NCI-H524 (cell line): ENCODE results near the gene ZNF101.

Experiments used
- DNase-seq, 2 experiments: peaks; one replicate each; lab custom pipeline; 2025; lab: John Stamatoyannopoulos, UW

The ZNF101 gene

DNA sequence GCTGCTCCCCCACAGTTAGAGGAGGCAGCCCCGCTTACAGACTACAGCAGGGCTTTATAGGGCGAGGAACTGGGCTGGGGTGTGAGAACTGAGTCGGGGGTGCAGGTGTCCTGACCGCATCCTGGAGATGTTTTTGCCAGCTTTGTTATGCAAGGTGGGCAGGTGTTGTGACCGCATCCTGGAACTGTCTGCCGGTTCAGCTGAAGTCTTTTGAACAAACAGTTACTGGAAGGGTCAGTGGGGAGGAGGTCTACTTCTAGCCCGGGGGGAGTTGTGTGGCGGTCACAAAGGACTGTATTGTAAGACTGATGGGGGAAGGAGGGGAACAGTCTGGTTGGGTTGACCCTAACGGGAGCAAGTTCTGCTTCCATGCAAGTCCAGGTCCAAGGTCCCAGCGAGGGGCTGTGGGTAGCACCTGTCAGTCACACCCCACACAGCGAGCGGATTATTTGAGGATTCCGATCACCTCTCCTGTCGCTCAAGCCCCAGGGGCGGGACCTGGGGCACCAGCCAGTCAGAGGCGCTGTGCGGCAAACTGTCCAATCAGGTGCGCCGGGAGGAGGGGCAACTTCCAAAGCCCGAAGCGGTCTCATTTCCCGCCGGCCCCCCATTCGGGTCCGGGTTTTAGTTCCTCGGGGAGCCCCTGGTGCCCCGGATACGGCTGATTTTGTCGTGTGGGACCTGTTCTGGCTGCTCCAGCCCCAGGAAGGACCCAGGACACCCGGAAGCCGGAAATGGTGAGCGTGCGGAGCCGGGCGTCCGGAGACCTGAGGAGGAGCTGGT is at the start of gene ZNF101:
ZNF101 (plus strand) TSS at position 610 of the 783 bp plus-strand sequence; CDS start at position 735, 125 bp downstream.
- peak; percentile 88 to 98 for DNase-seq

DNA sequence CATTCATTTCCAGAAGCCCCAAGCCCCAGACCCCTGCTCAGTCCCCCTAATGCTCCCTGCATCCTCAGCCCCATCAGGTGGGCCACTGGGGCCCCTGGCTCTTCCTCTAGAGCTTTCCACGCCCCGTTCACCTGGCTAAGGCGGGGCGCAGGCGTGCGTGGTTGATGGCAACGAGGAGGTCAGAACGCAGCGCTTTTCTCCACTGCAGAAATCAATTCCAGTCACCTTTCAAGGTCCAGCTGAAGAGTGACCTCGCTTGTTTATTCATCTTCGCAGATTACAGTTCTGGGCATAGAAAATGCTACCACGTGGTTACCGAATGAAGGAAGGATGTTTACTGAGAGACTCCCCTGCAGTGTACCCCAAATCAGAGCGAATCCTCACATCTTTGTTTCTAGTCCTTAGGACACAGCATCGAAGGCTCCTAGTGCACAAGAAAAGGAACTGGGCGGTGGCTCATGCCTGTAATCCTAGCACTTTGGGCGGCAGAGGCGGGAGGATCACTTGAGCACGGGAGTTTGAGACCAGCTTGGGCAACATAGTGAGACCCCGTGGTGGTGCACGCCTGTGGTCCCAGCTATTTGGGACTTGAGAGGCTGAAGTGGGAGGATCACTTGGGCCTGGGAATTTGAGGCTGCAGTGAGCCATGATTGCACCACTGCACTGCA is 49.3 kb upstream of the ZNF101 start:
- no peak for DNase-seq

DNA sequence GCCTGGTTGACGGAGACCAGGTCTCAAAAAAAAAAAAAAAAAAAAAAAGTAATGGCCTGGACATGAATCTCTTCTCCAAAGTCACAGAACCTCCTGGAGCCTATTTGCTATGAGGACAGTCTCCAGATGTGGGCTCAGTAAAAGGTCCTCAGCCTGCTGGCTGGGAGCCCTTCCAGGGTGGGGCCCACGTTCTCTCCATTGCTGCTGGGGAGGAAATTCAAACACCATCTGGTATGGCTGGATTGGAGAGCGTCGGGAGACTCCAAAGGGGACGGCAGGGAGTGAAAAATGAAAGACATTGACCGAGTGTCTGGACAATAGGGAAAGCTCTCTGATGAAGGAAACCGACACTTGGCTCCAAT is 48.8 kb upstream of the ZNF101 start:
- no peak for DNase-seq

DNA sequence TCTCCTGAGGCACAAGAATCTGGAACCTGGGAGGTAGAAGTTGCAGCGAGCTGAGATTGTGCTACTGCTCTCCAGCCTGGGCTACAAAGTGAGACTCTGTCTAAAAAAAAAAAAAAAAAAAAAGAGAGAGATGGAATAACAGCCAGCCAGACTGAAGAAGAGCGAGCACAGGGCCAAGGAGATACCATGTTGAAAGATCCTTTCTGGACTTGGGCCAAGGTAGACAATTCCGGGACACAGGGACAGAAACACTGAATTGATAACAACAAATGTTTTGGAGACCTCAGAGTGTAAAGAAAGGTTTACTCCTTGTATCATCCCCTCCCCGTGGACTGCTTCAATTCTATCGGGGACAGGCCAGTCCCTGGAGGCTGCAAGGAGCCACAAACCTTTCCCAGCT is 45.3 kb upstream of the ZNF101 start:
- DNase-seq = no peak

DNA sequence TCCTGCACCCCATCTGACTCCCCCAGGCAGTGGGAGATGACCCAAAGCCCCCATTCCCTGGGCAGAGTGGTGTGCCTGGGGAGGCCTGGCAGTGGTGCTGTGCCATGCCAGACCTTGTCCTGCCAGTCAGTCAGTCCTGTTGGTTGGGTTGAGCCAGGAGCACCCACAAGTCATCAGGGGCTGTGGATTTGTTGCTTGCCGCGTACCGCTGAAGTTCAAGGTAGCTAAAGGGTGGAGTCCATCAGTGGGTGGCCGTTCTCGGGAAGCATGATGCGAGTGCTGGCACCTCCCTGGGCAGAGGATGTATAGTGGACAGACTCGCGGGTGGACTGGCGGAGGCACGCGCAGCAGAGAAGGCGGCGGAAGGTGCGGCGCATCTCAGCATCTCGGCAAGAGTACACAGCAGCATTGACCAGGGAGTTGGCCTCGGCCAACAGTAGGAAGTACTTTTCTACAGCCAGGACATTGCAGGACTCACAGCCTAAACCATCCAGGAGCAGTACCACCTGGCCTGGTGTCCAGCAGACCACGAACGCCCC is 44.5 kb upstream of the ZNF101 start:
- no peak for DNase-seq

GRCh38 chr19:19626516-19627472 is 41.8 kb upstream of the ZNF101 start:
- no peak for DNase-seq

DNA sequence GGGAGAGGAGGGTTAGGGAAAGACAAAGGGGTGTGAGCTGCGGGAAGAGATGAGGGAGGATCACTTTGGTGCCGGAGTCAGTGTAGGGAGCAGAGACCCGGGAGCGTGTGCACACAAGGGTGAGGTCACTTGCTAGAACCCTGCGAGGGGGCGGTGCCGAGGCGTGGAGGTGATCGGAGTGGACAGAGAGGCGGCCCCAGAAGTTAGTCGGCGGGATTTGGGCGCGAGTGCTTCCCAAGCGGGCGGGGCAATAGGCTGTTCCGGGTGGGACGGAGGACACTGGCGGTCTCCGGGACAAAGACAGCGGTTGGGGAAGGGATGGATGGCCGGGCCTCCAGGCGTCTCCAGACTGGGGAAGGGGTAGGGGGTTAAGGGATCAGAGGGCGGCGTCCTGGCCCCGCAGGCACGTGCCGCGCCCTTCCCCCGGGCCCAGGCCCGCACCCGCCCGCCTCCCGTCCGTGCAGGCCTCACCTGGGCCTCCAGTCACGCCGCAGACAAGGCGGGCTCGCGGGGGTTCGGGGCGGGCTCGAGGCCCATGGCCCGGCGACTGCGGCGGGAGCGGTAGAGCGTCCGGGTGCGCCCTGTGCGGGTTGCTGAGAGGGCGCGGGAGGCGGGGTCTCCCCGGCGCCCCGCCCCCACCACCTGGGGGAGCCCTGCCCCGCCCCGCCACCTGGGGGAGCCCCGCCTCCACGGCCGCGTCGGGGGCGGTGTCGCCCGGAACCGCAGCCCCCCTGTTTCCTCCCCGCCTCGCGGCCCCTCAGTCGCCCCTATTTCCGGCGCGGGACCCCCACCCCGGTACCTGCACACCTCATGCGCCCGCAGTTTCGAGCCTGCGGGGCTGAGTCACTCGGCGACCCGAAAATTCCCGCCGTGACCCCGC is 40.8 kb upstream of the ZNF101 start, which contains the start of gene LPAR2:
LPAR2 (minus strand) TSS at position 600 of the 880 bp plus-strand sequence. CDS start 945 bp downstream, outside the sequence.
- DNase-seq = peak in 1 of 2 experiments; percentile 23

GRCh38 chr19:19628501-19629134 is 40.0 kb upstream of the ZNF101 start:
- DNase-seq = peak in 1 of 2 experiments; percentile 40

DNA sequence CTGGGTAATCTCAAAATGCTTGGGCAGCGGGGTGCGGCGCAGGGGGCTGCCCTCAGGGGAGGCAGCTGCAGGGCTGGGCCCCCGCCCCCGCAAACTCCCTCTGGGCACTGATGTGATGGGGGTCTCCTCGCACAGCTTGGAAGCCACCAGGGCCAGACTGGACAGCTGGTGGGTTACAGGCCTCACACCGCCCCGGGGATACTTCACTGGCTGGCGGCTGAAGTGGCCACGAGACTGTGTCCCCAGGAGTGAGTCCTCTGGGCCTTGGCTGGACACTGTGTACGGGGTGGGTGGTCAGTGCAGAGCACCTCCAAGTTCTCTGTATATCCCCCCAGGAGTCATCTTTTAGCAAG is 38.6 kb upstream of the ZNF101 start:
- no peak for DNase-seq

GRCh38 chr19:19630426-19630825 is 38.2 kb upstream of the ZNF101 start:
- DNase-seq = no peak

- no peak for DNase-seq
Observed at GRCh38 chr19:19631346-19631745, 37.3 kb upstream of the ZNF101 start.

- no peak for DNase-seq
Observed at GRCh38 chr19:19632661-19633060, 36.0 kb upstream of the ZNF101 start.

DNA sequence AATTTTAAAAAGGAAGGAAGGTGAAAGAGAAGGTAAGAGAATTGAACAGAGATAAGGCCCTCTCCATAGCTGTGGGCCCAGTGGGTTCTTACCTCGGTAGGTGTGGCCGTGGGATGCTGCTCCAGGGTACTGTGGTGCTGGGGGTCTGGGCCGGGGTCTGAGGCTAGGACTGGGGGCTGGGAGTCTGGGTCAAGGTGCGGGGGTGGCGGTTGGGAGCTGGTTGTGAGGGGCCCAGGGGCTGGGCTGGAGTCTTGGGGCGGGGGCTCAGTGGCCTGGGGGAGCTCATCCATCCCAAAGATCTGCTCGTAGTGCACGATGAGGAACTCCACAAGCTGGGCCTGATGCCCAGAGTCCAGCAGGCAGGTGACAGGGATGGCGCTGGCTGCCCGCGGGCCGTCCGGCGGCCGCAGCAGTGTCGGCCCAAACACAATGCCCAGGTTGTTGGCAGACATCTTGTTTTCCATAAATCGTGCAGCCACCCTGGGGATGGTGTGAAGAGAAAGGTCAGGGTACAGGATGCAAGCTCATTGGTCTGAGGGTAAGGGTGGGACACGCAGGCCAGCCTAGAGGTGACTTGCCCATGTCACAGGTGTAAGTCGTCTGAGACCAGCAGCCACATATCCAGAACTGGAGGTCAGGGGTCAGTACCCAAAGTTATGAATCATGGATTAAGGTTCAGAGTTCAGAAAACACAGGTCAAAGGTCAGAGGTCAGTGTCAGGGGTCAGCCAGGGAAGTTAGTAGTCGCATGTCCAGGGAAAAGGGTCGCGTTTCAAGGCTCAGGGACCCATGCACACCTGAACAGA is 34.7 kb upstream of the ZNF101 start:
- DNase-seq = no peak

DNA sequence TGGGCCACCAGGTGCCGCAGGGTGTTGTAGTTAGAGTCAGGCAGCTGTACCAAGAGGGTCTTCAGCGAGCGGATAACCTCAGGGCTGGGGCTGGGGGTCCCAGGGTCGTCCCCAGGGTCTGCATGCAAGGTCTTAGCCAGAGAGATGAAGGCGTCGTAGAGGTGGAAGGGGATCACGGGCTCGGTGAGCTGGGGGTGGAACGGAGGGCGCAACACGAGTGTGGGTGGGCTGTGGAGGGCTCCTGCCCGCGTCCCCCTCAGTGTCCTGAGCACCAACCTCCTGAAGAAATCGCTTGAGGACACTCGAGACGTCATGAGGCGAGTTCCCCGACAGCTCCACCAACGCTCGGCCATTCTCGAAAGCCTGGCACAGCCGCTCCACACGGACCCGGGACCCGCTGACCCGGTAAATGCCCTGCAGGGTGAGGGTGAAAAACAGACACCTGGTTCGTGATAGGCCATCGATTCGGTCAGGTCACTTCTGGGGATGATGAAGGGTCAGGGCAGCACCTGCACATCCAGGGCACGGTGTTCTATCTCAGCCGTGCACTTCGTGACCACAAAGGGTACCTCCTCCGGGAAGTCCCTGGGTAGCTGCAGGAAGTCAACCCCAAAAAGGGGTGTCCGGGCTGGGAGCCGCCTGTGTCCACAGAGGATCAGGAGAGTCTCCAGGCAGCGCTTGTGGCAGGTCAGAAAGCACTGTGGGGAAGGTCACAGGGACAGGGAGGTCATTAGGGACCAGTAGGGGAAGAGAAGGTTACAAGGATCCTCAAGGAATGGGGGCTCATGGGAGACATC is 33.9 kb upstream of the ZNF101 start:
- DNase-seq = no peak

- DNase-seq = no peak
Observed at GRCh38 chr19:19635313-19635702, 33.3 kb upstream of the ZNF101 start.

GRCh38 chr19:19636573-19637185 is 32.0 kb upstream of the ZNF101 start:
- DNase-seq = no peak

DNA sequence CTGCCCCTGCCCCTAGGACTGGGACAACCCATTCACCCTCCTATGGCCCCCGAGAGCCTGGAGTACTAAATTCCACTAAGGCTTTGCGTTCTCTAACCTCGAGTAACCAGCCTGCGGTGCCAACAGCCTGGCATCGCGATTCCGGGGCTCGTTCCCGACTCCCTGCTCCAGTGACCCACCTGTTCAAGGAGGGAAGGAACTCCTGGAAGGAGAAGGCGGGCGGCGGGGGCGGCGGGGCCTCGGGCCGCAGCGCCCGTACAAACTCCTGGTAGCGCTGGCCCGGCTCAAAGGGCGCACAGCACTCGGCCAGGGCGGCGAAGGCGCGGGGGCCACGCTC is 31.5 kb upstream of the ZNF101 start:
- DNase-seq = no peak

DNA sequence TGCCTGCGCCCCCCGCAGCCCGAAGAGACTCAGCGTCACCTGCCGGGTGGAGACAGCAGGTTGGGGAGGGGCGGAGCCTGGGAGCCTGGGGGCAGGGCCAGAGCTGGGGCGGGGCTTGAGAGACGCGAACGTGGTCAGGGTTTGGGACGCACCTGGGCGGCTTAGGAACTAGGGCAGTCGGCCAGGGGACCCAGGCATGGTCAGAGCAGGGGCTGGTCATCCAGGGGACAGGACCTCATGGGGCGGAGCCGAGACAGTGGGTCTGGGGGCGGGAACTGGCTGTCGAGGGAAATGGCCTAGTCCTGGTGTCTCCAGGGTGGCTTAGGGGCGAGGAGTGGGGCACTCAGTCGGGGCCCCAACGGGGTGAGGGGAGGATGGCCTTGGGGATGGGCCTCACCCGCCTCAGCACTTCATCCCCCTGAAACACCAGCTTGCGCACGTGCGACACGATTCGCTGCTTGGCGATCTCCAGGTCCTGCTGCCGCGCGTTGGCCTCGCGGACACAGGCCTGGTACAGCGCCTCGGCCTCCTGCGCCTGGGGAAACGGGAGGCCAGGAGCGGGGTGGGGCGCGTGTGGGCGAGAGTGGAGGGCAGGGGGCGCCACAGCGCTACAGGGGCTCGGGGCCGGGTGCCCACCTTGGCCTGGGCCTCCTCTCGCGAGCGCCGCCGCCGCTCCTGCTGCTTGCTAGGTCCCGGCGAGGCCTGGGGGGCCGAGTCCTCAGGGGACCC is 31.0 kb upstream of the ZNF101 start:
- DNase-seq = no peak
